A673 (cell line): ENCODE data around the gene HOXB7.

Experiments used
- CTCF ChIP-seq: fragments of 300-800, 200-600 bp; sonication (generic); conservative IDR thresholded peaks from 2 replicates; pipeline ENCODE4 v1.5.1; 2017; ENCODE audit warnings: low read depth, mild to moderate bottlenecking, antibody characterized with exemption, low read length, moderate library complexity, mixed read lengths
- EZH2 ChIP-seq: fragments of 200-600 bp; sonication (generic); IDR thresholded peaks from 2 replicates; pipeline ENCODE4 v1.6.1; 2017; ENCODE audit warnings: borderline replicate concordance, low read depth, mild to moderate bottlenecking, mixed read lengths, antibody characterized with exemption, low read length; ENCODE audit not compliant: poor library complexity, severe bottlenecking

- no peak for TF ChIP-seq CTCF
- no peak for TF ChIP-seq EZH2
Observed at GRCh38 chr17:48595278-48595999, 15.4 kb downstream of the HOXB7 start.
